Activated CD8-positive, alpha-beta memory T cell treated with anti-CD3 and anti-CD28 coated beads, Interleukin-2, amount 50 U/mL, for 48 hours (primary cell): ENCODE measurements around the gene PTAFR.
"Not testable (repeated sequence)": the region's sequence is repeated elsewhere in the genome, so short reads cannot be mapped to it uniquely, and the experiment has no call there.

ENCODE experiments used
- DNase-seq: peaks from one replicate; pipeline ENCODE4 v3.0.0-alpha.2; 2020

Gene PTAFR

GRCh38 chr1:28143496-28144202, 32.8 kb downstream of the PTAFR start:
- DNase-seq: no peak

GRCh38 chr1:28141685-28142084, 34.8 kb downstream of the PTAFR start:
- DNase-seq: no peak

GRCh38 chr1:28139866-28140265, 36.6 kb downstream of the PTAFR start:
- not testable (repeated sequence) for DNase-seq

GRCh38 chr1:28139025-28139712, 37.3 kb downstream of the PTAFR start:
- no peak for DNase-seq

- DNase-seq: no peak
Measured at GRCh38 chr1:28136922-28137613, 39.4 kb downstream of the PTAFR start.

DNA sequence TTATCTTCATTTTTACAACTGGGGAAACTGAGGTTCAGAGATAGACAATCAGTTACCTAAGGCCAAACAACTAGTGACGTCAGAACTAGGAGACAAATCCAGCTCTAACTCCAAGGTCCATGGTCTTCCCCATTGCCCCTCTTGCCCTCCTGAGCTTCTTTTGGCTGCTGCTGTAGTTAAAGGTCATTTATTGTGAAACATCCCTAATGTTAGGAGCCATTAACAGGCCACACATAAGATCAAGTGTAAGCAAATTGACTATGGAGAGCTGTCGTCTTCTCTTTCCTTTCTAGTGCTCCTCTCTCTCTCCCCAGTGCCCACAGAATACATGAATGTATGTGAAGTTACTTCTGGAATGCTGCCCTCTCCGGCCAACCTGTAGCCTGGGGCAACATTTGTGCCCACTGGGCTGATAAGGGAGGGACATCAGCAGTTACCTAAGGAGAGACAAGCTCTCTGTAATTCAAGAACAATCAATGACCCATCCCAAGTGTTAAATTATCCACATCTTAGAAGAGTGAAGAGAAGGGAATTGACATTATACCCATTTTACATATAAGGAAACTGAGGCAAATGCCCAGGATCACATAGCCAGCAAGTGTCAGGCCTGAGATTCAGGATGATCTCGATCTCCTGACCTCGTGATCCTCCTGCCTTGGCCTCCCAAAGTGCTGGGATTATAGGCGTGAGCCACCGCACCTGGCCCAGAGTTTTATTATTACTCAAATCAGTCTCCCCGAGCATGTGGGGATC, 40.1 kb downstream of the PTAFR start:
- no peak for DNase-seq

DNA sequence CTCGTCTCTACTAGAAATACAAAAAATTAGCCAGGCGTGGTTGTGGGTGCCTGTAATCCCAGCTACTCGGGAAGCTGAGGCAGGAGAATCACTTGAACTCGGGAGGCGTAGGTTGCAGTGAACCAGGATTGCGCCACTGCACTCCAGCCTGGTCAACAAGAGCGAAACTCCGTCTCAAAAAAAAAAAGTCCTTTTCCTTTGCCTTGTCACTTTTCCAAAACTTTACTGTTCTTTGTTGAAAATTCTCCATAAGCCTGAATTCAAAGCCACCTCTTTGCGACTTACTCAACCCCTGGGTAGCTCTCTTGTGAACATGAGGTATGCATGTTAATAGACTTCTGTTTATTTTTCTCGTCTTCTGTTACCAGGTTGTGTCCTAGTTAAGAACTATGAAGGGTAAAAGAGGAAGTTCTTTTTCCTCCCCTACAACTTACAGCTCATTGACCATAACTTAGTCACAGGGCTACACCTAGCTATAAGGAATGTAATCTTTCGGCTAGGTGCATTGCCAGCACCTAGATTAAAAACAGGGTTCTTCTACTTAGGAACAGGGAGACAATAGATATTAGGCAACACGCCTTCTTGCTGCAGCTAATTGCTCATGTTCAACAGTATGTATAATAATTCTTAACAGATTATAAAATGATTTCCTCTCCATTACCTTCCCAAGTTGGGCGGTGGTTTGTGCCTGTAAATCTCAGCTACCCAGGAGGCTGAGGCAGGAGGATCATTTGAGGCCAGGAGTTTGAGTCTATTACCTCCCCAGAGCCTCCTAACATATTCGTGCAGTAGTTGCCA, 40.9 kb downstream of the PTAFR start:
- no peak for DNase-seq

- DNase-seq: no peak
Measured at GRCh38 chr1:28134651-28135207, 41.8 kb downstream of the PTAFR start.

GRCh38 chr1:28132171-28133167, 44.0 kb downstream of the PTAFR start:
- DNase-seq: no peak

- DNase-seq: no peak
Measured at GRCh38 chr1:28130901-28131300, 45.6 kb downstream of the PTAFR start.

- no peak for DNase-seq
Measured at GRCh38 chr1:28129150-28129549, 47.3 kb downstream of the PTAFR start.

DNA sequence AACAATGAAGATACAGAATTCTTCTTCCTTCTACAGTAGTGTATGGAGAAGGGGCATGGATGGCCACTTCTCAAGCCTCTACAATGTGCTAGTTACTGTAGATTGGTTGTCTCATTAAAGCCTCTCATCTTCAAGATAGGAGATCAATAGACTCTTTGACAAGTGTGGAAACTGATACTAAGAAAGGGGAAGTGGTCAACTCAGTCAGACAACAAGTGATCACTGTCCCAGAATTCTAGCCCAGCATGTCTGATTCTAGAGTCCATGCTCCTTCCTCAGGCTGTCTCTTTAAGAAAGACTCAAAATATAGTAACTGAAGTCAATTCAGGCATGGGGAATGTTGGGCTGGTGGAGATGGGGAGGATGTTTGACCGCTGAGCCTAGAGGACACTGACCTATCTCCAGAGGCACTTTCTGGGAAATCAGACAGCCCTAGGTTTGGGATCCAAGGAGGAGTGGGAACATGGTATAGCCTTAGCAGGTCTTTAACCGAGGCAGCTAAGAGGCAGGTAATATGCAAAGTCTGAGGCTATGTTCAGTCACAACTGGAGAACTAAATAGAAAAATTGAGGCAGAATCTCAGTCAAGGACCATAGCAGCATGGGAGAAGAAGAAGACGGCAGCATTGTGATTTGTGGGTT, 48.8 kb downstream of the PTAFR start:
- no peak for DNase-seq

DNA sequence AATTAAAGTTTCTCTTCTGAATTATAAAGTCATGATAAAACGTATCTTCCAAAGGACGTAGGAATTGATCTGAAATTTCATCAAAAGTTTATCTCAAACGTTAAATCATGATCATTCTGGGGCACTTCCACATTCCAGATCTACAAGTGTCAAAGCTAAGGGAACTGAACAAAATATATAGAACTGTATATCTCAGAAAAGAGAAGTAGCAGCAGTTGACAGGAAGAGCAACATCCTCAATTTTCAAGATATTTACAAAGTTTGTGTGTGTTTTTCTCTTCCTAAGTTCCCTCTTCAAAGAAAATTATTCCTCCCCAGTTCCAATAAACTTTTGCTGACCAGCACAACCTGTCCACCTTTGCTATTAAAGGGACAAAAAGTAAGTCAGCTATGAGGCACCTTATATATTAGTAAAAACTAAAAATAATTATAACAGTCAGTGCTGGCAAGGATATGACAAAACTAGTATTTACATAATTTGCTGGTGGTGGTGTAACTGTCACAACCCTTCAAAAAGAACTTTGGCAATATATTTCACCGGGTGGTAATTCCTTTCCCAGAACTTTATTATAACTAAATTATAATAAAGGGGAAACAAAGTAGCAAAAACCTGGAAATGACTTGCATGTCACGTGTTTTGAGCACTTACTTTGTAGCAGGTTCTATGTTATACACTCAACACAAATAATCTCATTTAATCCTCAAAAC, 49.6 kb downstream of the PTAFR start:
- no peak for DNase-seq

- DNase-seq: no peak
Measured at GRCh38 chr1:28126212-28126611, 50.3 kb downstream of the PTAFR start.

DNA sequence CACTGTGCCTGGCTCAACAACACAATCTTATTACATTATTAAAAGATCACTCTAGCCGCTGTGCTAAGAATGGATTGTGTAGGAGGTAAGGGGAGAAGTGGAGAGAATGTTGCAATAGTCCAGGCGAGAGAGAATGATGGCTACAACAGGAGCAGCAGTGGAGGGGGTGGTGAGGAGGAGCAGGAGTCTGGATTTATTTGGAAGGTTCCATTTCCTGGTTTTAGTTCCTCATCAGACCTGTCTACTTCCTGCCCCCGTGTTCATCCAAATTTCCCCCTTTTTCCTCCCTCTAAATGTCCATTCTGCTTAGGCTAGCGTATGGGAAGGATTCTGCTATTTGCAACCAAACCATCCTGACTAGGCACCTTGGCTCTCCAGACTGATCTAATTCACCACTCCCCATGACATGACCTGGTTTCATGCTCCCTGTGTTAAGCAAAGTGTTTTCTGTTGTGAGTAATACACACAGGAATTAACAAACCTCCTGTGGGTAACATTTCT, 53.0 kb downstream of the PTAFR start:
- no peak for DNase-seq

GRCh38 chr1:28122183-28122582, 54.3 kb downstream of the PTAFR start:
- DNase-seq: no peak

DNA sequence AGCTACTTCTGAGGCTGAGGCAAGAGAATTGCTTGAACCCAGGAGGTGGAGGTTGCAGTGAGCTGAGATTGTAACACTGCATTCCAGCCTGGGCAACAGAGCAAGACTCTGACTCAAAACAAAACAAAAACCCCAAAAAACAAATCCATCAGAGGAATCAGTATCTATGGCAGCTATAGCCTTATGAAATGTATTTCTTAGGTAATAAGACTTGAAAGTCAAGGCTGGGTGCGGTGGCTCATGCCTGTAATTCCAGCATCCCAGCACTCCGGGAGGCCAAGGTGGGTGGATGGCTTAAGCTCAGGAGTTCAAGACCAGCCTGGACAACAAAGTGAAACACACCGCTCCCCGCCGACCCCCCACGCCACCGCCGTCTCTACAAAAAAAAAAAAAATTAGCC, 56.9 kb downstream of the PTAFR start:
- DNase-seq: no peak

DNA sequence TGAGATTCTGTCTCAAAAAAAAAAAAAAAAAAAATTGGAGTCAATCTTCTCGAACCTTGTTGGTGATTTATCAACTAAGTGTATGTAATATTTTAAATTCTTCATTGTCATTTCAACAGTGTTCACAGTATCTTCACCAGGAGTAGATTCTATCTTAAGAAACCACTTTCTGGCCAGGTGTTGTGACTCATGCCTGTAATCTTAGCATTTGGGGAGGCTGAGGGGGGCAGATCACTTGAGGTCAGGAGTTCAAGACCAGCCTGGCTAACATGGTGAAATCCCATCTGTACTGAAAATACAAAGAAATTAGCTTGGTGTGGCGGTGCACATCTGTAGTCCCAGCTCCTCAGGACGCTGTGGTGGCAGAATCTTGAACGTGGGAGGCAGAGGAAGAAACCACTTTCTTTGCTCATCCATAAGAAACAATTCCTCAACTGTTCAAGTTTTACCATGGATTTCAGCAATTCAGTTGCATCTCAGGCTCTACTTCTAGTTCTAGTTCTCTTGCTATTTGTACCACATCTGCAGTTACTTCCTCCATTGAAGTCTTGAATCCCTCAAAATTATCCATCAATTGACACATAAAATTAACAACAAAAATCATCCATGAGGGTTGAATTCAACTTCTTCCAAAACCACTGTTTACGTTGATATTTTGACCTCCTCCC, 57.7 kb downstream of the PTAFR start:
- no peak for DNase-seq

- DNase-seq: peak; percentile 59
Measured at GRCh38 chr1:28115267-28115666, 61.2 kb downstream of the PTAFR start.
